ENCODE data around the gene LHCGR. TPM values are rescaled to one million over a fixed set of nuclear protein-coding genes. Genes with fewer than 3 reads are reported as not detected.
"Not testable (repeated sequence)": the region's sequence is repeated elsewhere in the genome, so short reads cannot be mapped to it uniquely, and the experiment has no call there.

The LHCGR gene
- polyA plus RNA-seq, 1 donor from 2014 or later, result not detected

DNA sequence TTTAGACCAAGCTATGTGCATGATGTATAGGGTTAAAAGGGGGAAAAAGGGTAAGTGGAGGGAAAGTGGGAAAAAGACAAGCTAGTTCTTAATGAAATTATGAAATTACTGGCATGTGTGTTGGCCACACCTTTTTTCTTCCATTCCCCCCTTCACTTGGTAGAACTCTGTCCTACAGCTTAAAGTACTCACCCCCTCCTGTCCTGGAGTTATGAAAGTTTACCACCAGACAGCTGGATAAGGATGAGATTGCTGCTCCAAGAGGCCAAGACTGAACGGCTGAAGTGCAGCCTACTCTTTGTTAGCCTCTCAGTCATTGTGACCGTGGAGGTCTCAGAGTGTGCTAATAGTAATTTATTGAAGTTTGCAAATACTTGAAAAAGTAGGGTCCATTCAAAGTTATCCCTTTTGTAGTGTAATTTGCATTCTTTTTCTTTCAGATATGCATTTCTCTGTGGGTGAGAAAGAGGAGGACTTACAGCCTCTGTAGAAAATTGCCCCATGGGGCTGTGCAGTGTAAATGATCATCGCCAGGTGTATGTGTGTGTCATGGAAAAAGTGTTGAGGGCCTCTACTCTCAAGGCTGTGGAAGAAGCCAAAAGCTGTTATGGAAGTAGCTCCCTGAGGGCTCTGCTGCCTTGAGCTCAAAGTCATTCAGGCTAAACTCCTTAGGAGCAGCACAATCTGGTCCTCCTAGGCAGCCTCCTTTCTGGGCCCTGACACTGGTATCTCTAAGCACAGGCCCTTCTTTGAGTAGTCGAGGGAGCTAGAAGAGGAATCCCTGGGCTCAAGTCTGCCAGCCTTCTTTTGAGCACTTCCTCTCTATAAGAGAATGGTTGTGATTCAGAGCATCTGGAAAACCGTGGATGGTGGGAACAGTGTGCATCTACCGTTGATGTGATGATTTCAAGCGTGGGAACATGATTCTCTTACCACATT lies 46.2 kb downstream of the LHCGR start:
- Histone ChIP-seq H3K27me3 (ENCODE audit: insufficient read depth, low read depth, low read length) (no peaks in the 10 kb centered on the region), H3K9me3 (ENCODE audit: low read length) (no peaks in the 10 kb centered on the region), H3K9ac (ENCODE audit: low read length) (no peak overlapping the region), H3K4me3 (ENCODE audit: low read length) (peak overlapping the region; percentile 32), H3K79me2 (replicated peaks; ENCODE audit: insufficient read depth, low read length) (no peaks in the 10 kb centered on the region), H3K9me2 (ENCODE audit: insufficient read depth, low read length) (no peaks in the 10 kb centered on the region), H2AFZ (ENCODE audit: low read depth, low read length) (no peak overlapping the region), H3F3A (ENCODE audit: insufficient read depth, low read length, poor library complexity, severe bottlenecking) (peaks cover 5% of the 10 kb centered on the region), H3K27ac (ENCODE audit: low read length) (peak overlapping the region; percentile 67), H3K4me2 (ENCODE audit: low read length) (no peak overlapping the region), H4K20me1 (ENCODE audit: insufficient read depth) (no peaks in the 10 kb centered on the region), H3K36me3 (ENCODE audit: insufficient read depth, low read length) (no peaks in the 10 kb centered on the region)
- TF ChIP-seq RAD21 (conservative IDR thresholded peaks at IDR 0.05) (no peak), SMC3 (conservative IDR thresholded peaks at IDR 0.05; ENCODE audit: poor library complexity) (no peak), EP300 (conservative IDR thresholded peaks at IDR 0.05; ENCODE audit: poor library complexity, severe bottlenecking) (no peak), TAF1 (IDR thresholded peaks at IDR 0.05; ENCODE audit: low read depth) (no peak), MXI1 (conservative IDR thresholded peaks at IDR 0.05; ENCODE audit: poor library complexity, severe bottlenecking) (no peak)
- TF ChIP-seq, protein P1, sequence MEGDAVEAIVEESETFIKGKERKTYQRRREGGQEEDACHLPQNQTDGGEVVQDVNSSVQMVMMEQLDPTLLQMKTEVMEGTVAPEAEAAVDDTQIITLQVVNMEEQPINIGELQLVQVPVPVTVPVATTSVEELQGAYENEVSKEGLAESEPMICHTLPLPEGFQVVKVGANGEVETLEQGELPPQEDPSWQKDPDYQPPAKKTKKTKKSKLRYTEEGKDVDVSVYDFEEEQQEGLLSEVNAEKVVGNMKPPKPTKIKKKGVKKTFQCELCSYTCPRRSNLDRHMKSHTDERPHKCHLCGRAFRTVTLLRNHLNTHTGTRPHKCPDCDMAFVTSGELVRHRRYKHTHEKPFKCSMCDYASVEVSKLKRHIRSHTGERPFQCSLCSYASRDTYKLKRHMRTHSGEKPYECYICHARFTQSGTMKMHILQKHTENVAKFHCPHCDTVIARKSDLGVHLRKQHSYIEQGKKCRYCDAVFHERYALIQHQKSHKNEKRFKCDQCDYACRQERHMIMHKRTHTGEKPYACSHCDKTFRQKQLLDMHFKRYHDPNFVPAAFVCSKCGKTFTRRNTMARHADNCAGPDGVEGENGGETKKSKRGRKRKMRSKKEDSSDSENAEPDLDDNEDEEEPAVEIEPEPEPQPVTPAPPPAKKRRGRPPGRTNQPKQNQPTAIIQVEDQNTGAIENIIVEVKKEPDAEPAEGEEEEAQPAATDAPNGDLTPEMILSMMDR (IDR thresholded peaks at IDR 0.05; ENCODE audit: poor library complexity, severe bottlenecking), result no peak

DNA sequence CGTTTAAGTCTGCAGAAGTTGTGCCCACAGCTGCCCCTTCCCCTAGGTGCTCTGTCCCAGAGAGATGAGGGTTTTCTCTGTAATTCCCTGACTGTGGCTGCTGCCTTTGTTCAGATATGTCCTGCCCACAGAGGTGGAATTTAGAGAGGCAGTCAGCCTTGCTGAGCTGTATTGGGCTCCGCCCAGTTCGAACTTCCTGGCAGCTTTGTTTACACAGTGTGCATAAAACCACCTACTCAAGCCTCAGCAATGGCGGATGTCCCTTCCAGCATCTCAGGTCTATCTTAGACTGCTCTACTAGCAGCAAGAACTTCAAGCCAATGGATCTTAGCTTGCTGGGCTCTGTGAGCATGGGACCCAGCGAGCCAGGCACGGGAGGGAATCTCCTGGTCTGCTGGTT lies 48.1 kb downstream of the LHCGR start:
- Histone ChIP-seq H3K9me2 (ENCODE audit: insufficient read depth, low read length) (no peaks in the 10 kb centered on the region), H3K4me2 (ENCODE audit: low read length) (no peak overlapping the region), H3K9me3 (ENCODE audit: low read length) (no peaks in the 10 kb centered on the region), H3K4me3 (ENCODE audit: low read length) (no peak overlapping the region), H3K36me3 (ENCODE audit: insufficient read depth, low read length) (no peaks in the 10 kb centered on the region), H3K27me3 (ENCODE audit: insufficient read depth, low read depth, low read length) (no peaks in the 10 kb centered on the region), H3K27ac (ENCODE audit: low read length) (no peak overlapping the region), H4K20me1 (ENCODE audit: insufficient read depth) (no peaks in the 10 kb centered on the region), H2AFZ (ENCODE audit: low read depth, low read length) (no peak overlapping the region), H3F3A (ENCODE audit: insufficient read depth, low read length, poor library complexity, severe bottlenecking) (peaks cover 5% of the 10 kb centered on the region), H3K79me2 (replicated peaks; ENCODE audit: insufficient read depth, low read length) (no peaks in the 10 kb centered on the region), H3K9ac (ENCODE audit: low read length) (no peak overlapping the region)
- TF ChIP-seq RAD21 (conservative IDR thresholded peaks at IDR 0.05) (no peak), EP300 (conservative IDR thresholded peaks at IDR 0.05; ENCODE audit: poor library complexity, severe bottlenecking) (no peak), MXI1 (conservative IDR thresholded peaks at IDR 0.05; ENCODE audit: poor library complexity, severe bottlenecking) (no peak), TAF1 (IDR thresholded peaks at IDR 0.05; ENCODE audit: low read depth) (no peak), SMC3 (conservative IDR thresholded peaks at IDR 0.05; ENCODE audit: poor library complexity) (no peak), EZH2 (IDR thresholded peaks at IDR 0.05; ENCODE audit: borderline replicate concordance, insufficient read depth, low read length, poor library complexity, severe bottlenecking) (no peak), POLR2AphosphoS5 (IDR thresholded peaks at IDR 0.05) (no peak)
- TF ChIP-seq, protein P2, sequence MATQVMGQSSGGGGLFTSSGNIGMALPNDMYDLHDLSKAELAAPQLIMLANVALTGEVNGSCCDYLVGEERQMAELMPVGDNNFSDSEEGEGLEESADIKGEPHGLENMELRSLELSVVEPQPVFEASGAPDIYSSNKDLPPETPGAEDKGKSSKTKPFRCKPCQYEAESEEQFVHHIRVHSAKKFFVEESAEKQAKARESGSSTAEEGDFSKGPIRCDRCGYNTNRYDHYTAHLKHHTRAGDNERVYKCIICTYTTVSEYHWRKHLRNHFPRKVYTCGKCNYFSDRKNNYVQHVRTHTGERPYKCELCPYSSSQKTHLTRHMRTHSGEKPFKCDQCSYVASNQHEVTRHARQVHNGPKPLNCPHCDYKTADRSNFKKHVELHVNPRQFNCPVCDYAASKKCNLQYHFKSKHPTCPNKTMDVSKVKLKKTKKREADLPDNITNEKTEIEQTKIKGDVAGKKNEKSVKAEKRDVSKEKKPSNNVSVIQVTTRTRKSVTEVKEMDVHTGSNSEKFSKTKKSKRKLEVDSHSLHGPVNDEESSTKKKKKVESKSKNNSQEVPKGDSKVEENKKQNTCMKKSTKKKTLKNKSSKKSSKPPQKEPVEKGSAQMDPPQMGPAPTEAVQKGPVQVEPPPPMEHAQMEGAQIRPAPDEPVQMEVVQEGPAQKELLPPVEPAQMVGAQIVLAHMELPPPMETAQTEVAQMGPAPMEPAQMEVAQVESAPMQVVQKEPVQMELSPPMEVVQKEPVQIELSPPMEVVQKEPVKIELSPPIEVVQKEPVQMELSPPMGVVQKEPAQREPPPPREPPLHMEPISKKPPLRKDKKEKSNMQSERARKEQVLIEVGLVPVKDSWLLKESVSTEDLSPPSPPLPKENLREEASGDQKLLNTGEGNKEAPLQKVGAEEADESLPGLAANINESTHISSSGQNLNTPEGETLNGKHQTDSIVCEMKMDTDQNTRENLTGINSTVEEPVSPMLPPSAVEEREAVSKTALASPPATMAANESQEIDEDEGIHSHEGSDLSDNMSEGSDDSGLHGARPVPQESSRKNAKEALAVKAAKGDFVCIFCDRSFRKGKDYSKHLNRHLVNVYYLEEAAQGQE (IDR thresholded peaks at IDR 0.05; ENCODE audit: borderline replicate concordance), result no peak
- TF ChIP-seq, protein P1 (IDR thresholded peaks at IDR 0.05; ENCODE audit: poor library complexity, severe bottlenecking), result no peak

DNA sequence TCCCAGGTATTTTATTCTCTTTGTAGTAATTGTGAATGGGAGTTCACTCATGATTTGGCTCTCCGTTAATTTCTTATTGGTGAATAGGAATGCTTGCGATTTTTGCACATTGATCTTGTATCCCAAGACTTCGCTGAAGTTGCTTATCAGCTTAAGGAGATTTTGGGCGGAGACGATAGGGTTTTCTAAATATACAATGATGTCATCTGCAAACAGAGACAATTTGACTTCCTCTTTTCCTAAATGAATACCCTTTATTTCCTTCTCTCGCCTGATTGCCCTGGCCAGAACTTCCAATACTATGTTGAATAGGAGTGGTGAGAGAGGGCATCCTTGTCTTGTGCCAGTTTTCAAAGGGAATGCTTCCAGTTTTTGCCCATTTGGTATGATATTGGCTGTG lies 51.9 kb downstream of the LHCGR start:
- not testable (repeated sequence) for H3F3A ChIP-seq (ENCODE audit: insufficient read depth, low read length, poor library complexity, severe bottlenecking); H3K36me3 ChIP-seq (ENCODE audit: insufficient read depth, low read length); H3K9me2 ChIP-seq (ENCODE audit: insufficient read depth, low read length); H2AFZ ChIP-seq (ENCODE audit: low read depth, low read length); H3K9ac ChIP-seq (ENCODE audit: low read length); H3K9me3 ChIP-seq (ENCODE audit: low read length); H4K20me1 ChIP-seq (ENCODE audit: insufficient read depth); H3K79me2 ChIP-seq (replicated peaks; ENCODE audit: insufficient read depth, low read length); H3K27me3 ChIP-seq (ENCODE audit: insufficient read depth, low read depth, low read length); H3K4me3 ChIP-seq (ENCODE audit: low read length); H3K27ac ChIP-seq (ENCODE audit: low read length); H3K4me2 ChIP-seq (ENCODE audit: low read length)

Data from neural cell (in vitro differentiated cells).